ENCODE data around the gene SEMG1. TPM values are rescaled to one million over a fixed set of nuclear protein-coding genes. Genes with fewer than 3 reads are reported as not detected.

SEMG1 gene, protein sequence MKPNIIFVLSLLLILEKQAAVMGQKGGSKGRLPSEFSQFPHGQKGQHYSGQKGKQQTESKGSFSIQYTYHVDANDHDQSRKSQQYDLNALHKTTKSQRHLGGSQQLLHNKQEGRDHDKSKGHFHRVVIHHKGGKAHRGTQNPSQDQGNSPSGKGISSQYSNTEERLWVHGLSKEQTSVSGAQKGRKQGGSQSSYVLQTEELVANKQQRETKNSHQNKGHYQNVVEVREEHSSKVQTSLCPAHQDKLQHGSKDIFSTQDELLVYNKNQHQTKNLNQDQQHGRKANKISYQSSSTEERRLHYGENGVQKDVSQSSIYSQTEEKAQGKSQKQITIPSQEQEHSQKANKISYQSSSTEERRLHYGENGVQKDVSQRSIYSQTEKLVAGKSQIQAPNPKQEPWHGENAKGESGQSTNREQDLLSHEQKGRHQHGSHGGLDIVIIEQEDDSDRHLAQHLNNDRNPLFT
- not detected for polyA plus RNA-seq (ENCODE audit: low read depth in 6 of 6)

DNA sequence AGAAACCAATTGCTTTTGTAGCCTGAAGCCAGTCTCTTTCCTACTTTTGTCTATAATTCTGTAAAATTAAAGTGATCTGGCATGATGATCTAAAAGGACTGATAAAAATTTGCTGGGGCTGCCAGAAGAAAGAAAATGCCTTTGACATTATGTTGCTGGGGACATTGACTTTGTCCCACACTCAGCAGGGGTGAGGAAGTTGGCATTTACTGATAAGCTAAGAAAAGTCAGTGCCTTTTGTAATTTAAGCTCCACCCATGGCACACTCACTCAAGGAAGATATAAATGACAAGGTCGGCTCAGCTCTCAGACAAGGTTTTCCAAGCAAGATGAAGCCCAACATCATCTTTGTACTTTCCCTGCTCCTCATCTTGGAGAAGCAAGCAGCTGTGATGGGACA, at the start of gene SEMG1:
SEMG1 (plus strand) TSS at position 309 of the 400 bp plus-strand sequence; CDS start at position 330, 21 bp downstream.
- ATAC-seq (ENCODE audit: low read depth in 2 of 2) (no peak), DNase-seq (no peak)
- H3K36me3 Mint-ChIP-seq: peaks cover 0 to 7% of the 10 kb centered on the region in 2 donors
- no peak within 1 kb of the TSS for H3K27ac Mint-ChIP-seq
- H3K4me3 Mint-ChIP-seq: no peak within 1 kb of the TSS
- H3K9me3 Mint-ChIP-seq: peaks cover 5 to 18% (median 7%) of the 10 kb centered on the region in 7 donors
- H3K27me3 Mint-ChIP-seq: peaks cover 43 to 68% (median 62%) of the 10 kb centered on the region in 3 donors
- no peaks in the 10 kb centered on the region for H3K4me1 Mint-ChIP-seq

DNA sequence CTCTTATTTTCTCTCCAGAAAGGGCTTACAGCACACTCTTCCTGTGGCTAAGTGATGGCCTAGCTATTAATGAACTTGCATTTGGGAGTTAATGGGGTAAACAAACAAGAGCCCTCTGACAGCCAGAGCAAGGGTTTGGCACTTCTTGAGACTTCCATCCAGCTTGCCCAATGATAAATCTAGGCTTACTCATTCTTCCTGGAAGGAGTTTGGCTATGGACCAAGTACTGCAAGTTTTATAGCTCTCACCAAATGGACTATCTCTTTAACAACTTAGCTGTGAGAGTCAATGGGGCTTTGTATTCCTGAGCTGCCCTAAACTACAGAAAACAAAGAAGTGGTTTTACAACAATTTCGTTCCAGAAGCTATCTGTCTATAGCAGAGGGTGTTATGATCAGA, 48.9 kb upstream of the SEMG1 start:
- peaks cover 5 to 20% (median 6%) of the 10 kb centered on the region in 3 donors for H3K4me1 Mint-ChIP-seq
- peaks cover 40 to 52% (median 43%) of the 10 kb centered on the region in 3 donors for H3K27me3 Mint-ChIP-seq
- H3K4me3 Mint-ChIP-seq: no peak overlapping the region
- DNase-seq: no peak
- H3K9me3 Mint-ChIP-seq: peaks cover 20 to 82% (median 43%) of the 10 kb centered on the region in 7 donors
- no peak overlapping the region for H3K27ac Mint-ChIP-seq
- peaks cover 13 to 32% of the 10 kb centered on the region in 2 donors for H3K36me3 Mint-ChIP-seq
- ATAC-seq (ENCODE audit: low read depth in 2 of 2): no peak

DNA sequence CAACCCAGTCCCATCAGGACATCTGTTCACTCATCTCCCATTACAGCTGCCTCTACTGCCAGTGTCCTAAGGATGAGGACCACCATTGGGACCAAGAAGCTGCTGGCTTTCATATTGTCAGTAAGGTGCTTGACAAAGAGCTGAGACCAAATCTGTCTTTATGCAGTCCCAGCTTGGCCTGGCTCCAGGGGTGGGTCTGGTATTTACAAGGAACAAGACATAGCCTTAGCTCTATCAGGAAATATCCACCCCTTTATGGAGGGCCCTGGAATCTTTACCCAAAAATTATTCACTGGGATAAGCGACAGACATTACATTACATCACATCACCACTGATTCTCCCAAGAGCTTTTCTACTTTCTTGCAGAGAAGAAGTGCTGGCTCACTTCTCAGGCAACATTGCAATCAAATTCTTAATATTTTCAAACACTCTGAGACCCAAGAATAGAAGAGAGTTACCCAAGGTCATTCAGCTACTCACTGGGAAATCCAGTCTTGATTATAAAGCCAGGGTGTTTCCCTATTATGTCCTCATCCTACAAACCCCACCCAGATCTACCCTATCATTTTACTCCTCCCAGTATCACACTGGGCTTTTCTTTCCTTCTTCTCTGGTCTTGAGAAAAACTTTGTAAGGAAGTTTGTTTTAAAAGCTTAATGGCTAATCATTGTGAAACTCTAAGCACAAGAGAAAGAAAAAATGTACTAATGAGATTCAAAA, 43.6 kb upstream of the SEMG1 start:
- H3K9me3 Mint-ChIP-seq: peaks cover 15 to 94% (median 44%) of the 10 kb centered on the region in 7 donors
- ATAC-seq (ENCODE audit: low read depth in 2 of 2): no peak
- peaks cover 7 to 40% of the 10 kb centered on the region in 2 donors for H3K36me3 Mint-ChIP-seq
- DNase-seq: no peak
- no peaks in the 10 kb centered on the region for H3K4me1 Mint-ChIP-seq
- H3K27me3 Mint-ChIP-seq: peaks cover 45 to 69% (median 58%) of the 10 kb centered on the region in 3 donors
- H3K4me3 Mint-ChIP-seq: no peak overlapping the region
- no peak overlapping the region for H3K27ac Mint-ChIP-seq

DNA sequence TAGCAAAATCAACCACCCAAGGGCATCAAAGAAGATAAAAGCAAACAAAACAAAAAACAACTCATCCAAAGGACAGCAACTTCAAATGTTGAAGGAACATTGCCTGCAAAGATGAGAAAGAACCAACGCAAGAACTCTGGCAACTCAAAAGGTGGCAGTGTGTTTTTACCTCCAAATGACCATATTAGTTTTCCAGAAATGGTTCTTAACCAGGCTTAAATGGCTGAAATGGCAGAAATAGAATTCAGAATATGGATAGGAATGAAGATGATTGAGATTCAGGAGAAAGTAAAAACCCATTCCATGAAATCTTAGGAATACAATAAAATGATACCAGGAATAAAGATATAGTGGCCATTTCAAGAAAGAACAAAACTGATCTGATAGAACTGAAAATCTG, 41.9 kb upstream of the SEMG1 start:
- Mint-ChIP-seq H3K4me3 (no peak overlapping the region), H3K27ac (no peak overlapping the region), H3K27me3 (peaks cover 49 to 64% (median 53%) of the 10 kb centered on the region in 3 donors), H3K36me3 (peaks cover 7 to 28% of the 10 kb centered on the region in 2 donors), H3K9me3 (peaks cover 5 to 94% (median 39%) of the 10 kb centered on the region in 7 donors), H3K4me1 (no peaks in the 10 kb centered on the region)
- no peak for DNase-seq
- no peak for ATAC-seq (ENCODE audit: low read depth in 2 of 2)

DNA sequence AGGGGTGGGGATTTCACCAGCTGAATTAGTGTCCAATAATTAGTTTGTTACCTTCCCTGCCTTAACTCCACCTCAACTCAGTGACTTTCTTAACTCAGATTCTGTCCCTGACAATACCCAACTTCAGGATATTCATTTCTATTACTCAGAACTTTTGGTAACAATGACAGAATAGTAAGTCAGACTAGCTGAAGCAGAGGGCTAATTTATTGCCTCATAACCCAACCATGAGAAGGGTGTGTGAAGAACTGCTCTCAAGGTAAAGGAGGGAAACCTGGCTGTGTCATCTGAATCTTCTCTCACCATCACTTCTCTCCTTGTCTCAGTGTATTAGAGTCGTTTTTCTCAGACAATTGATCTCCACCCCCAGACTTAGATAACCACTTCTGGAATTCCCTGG, 33.3 kb upstream of the SEMG1 start:
- Mint-ChIP-seq H3K36me3 (no peaks in the 10 kb centered on the region), H3K4me3 (no peak overlapping the region), H3K9me3 (peaks cover 0 to 17% (median 4%) of the 10 kb centered on the region in 7 donors), H3K4me1 (no peaks in the 10 kb centered on the region), H3K27me3 (peaks cover 20 to 39% (median 30%) of the 10 kb centered on the region in 3 donors), H3K27ac (no peak overlapping the region)
- no peak for ATAC-seq (ENCODE audit: low read depth in 2 of 2)
- DNase-seq: no peak

DNA sequence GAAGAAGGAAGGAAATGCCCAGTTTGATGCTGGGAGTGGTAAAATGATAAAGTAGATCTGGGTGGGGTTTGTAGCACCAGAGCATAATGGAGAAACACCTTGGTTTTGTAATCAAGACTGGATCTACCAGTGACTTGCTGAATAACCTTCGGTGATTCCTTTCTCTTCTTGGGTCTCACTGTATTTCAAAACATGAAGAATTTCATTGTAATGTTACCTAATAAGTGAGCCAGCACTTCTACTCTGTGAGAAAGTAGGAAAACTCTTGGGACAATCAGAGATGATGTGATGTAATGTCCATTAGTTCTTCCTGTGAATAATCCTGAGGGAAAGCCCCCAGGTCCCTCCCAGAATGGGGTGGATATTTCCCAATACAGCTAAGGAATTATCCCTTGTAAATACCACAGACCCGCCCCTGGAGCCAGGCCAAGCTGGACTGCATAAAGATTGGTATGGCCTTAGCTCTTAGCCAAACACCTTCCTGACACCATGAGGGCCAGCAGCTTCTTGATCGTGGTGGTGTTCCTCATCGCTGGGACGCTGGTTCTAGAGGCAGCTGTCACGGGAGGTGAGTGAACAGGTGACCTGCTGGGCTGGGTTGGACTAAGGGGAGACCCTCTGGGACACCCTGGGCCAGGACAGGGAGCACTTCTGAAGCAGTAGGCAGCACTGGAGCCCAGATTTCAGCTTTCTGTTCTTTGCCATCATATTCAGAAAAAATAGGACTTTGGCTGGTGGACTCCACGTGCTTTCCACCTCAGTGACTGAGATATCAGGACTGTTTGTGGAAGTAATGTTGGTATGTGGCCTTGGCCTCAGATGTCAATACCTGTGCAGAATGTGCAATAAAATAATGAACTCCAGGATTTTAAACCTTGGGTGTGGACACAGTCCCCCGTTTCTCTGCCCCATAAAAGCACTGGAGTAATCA, 32.1 kb upstream of the SEMG1 start, which contains the start of gene PI3:
PI3 (plus strand) TSS at position 469 of the 931 bp plus-strand sequence; CDS start at position 490, 21 bp downstream.
- DNase-seq (no peak), ATAC-seq (ENCODE audit: low read depth in 2 of 2) (no peak)
- H3K27me3 Mint-ChIP-seq: peaks cover 20 to 36% (median 25%) of the 10 kb centered on the region in 3 donors
- no peak within 1 kb of the TSS for H3K27ac Mint-ChIP-seq
- peaks cover 0 to 5% (median 0%) of the 10 kb centered on the region in 7 donors for H3K9me3 Mint-ChIP-seq
- no peaks in the 10 kb centered on the region for H3K4me1 Mint-ChIP-seq
- no peak within 1 kb of the TSS for H3K4me3 Mint-ChIP-seq
- H3K36me3 Mint-ChIP-seq: no peaks in the 10 kb centered on the region

DNA sequence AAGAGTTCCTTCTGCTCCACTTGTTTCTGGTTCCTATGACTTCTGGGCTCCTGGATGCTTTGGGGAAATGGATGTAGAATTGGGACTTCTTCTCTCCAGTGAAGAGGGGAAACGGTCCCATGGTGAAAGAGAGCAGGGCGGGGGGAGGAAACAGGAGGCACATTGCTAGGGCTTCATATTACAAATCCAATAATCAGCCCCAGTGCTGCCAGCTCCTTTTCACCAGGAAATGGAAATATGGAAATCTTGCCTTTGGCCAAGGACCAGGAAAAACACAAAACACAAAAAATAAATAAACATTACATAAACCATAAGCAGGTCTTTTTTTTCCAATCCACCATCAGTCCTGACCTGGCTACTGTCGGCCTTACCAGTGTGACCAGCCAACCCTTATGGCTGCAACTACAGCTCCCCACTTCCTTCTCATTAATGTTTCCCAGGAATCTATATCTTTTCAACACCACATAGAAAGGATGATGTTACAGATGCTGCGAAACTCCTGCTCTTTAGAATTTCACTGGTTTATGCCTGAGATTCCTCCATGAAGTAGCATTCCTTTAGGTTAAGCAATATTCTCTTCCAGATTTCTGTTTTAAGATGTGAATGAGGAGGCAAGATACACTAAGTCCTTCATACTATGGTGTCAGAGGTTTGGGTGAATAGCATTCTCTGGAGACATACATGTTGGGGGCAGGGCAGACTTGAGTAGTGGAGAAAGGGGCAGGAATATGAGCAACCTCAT, 30.1 kb upstream of the SEMG1 start:
- no peak for ATAC-seq (ENCODE audit: low read depth in 2 of 2)
- H3K4me3 Mint-ChIP-seq: no peak overlapping the region
- peak overlapping the region in 1 of 6 donors; percentile 11 for H3K27ac Mint-ChIP-seq

DNA sequence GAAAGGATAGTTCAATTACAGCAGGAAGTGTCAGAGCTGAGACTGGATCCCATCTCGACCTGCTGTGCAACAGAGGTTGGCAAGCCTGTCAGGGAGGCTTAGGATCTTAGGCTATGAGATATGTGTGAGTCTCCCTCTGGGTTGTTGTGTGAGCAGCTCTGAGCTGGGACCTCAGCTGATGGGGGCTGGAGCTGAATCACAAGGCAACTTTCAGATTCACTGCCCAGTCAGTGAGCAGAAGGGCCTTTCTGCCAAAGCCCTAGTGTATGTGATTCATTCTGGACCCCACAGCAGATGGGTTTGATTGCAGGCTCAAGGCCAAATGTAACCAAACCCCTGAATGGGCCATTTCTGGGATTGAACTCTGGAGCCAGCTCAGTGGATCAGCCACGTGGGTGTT, 27.7 kb upstream of the SEMG1 start:
- no peaks in the 10 kb centered on the region for H3K9me3 Mint-ChIP-seq
- DNase-seq (no peak), ATAC-seq (ENCODE audit: low read depth in 2 of 2) (no peak)
- no peak overlapping the region for H3K4me3 Mint-ChIP-seq
- H3K36me3 Mint-ChIP-seq: no peaks in the 10 kb centered on the region
- H3K27ac Mint-ChIP-seq: no peak overlapping the region
- peaks cover 15 to 30% (median 18%) of the 10 kb centered on the region in 3 donors for H3K27me3 Mint-ChIP-seq
- no peaks in the 10 kb centered on the region for H3K4me1 Mint-ChIP-seq

More for the DNA sequence above, 30.1 kb upstream of the SEMG1 start:
- Mint-ChIP-seq H3K4me1 (no peaks in the 10 kb centered on the region), H3K36me3 (no peaks in the 10 kb centered on the region), H3K27me3 (peaks cover 14 to 32% (median 27%) of the 10 kb centered on the region in 3 donors), H3K9me3 (no peaks in the 10 kb centered on the region)
- no peak for DNase-seq

DNA sequence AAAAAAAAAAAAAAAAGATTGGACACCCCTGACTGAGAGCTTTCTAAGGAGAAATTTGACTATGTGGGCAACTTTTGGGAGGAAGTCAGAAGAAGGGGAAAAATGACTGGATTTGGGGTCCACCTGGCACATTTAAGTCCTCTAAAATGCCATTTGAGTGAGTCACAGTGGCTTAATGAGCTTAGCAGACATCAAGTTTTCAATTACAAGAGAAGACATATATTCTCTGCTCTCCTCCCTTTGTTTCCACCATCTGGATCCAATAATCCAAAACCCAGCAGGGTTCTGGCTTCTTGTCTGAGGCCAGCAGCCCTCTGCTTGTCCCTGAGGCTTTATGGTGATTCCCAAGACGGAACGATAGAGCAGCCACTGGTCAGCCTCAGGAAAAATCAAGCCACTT, 25.2 kb upstream of the SEMG1 start:
- ATAC-seq (ENCODE audit: low read depth in 2 of 2) (no peak), DNase-seq (no peak)
- H3K9me3 Mint-ChIP-seq: no peaks in the 10 kb centered on the region
- no peak overlapping the region for H3K27ac Mint-ChIP-seq
- H3K27me3 Mint-ChIP-seq: peaks cover 9 to 22% (median 22%) of the 10 kb centered on the region in 3 donors
- H3K4me3 Mint-ChIP-seq: no peak overlapping the region
- H3K4me1 Mint-ChIP-seq: no peaks in the 10 kb centered on the region
- H3K36me3 Mint-ChIP-seq: no peaks in the 10 kb centered on the region

DNA sequence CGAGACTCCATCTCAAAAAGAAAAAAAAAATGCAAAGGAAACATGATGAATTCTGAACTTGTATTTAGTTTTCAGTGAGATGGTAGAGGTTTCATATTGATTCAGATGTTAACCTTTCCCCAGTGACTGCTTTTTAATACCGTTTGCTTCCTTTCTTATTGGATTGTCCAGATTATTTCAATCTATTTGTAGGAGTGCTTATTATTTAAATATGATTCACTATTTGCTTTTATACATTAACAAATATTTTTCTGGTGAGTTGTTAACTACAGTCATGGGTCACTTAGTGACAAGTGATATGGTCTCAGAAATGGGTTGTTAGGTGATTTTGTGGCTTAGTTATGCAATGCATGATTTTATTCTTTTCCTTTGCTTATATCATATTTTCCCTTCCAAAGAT, 23.7 kb upstream of the SEMG1 start:
- Mint-ChIP-seq H3K27me3 (peaks cover 4 to 17% (median 13%) of the 10 kb centered on the region in 3 donors), H3K36me3 (no peaks in the 10 kb centered on the region), H3K4me3 (no peak overlapping the region), H3K9me3 (no peaks in the 10 kb centered on the region), H3K4me1 (no peaks in the 10 kb centered on the region), H3K27ac (no peak overlapping the region)
- ATAC-seq (ENCODE audit: low read depth in 2 of 2) (no peak), DNase-seq (no peak)

DNA sequence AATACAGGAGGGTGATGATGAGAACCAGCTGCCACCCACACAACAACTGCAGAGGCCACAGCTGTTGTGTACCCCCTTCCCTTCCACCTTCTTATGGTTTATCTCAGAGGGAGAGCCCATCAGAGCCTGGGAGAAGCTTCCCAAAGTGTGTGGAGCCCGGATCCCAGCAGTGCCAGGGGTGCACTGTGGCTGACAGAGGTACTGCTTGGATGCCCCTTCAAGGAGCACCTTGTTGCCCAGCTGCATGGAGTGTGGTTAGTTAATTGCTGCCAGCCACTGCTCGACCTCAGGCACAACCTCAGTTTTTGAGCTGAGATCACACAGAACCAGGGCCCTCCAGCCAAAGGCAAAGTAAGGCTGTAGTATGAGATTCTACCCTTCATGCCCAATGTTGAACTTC, 19.1 kb upstream of the SEMG1 start:
- H3K36me3 Mint-ChIP-seq: no peaks in the 10 kb centered on the region
- H3K27me3 Mint-ChIP-seq: peaks cover 7 to 25% (median 23%) of the 10 kb centered on the region in 3 donors
- H3K9me3 Mint-ChIP-seq: no peaks in the 10 kb centered on the region
- ATAC-seq (ENCODE audit: low read depth in 2 of 2) (no peak), DNase-seq (no peak)
- H3K4me3 Mint-ChIP-seq: no peak overlapping the region
- H3K4me1 Mint-ChIP-seq: no peaks in the 10 kb centered on the region
- no peak overlapping the region for H3K27ac Mint-ChIP-seq

DNA sequence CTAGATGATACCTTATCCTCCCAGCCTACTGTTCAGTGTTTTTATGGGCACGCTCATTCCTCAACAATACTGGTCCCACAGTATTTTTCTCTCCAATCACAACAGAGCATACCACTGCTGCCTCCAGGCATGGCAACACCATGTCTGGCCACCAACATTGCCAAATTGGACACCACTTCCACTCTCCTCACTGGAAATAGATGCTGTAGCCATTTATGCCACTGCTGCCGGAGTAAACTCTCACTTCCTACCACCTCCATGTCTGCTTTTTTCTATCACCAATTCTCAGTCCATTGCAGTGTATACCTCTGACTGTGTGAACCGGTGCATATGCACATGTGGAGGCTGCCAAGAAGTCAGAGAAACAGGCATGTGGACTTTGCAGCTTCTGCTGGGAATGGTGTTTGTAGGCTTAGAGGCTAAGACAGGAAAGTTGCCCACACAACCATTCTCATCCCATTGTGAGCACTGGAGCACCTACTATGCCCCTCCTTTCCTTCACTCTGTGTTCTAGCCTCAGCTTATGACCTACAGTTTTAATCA, 17.7 kb upstream of the SEMG1 start:
- DNase-seq (no peak), ATAC-seq (ENCODE audit: low read depth in 2 of 2) (no peak)
- no peaks in the 10 kb centered on the region for H3K36me3 Mint-ChIP-seq
- H3K27ac Mint-ChIP-seq: no peak overlapping the region
- H3K4me3 Mint-ChIP-seq: no peak overlapping the region
- peaks cover 7 to 27% (median 23%) of the 10 kb centered on the region in 3 donors for H3K27me3 Mint-ChIP-seq
- no peaks in the 10 kb centered on the region for H3K9me3 Mint-ChIP-seq
- no peaks in the 10 kb centered on the region for H3K4me1 Mint-ChIP-seq
